ENCODE measurements around the gene CLNS1A.

CLNS1A gene

GRCh38 chr11:77669848-77670511, 32.4 kb upstream of the CLNS1A start:
- H3K9me3 ChIP-seq (replicated peaks in 1 of 2; ENCODE audit: control insufficient read depth in 2 of 2, insufficient read depth in 1 of 2, low read depth in 1 of 2, low read length in 2 of 2), result no peaks in the 10 kb centered on the region

GRCh38 chr11:77668760-77669159, 31.2 kb upstream of the CLNS1A start:
- H4K8ac ChIP-seq (ENCODE audit: low read depth, low read length), result no peak overlapping the region
- no peak overlapping the region for H3K4me2 ChIP-seq (ENCODE audit: insufficient read depth, low read length, poor library complexity, severe bottlenecking)
- peaks cover 29 to 96% of the 10 kb centered on the region in 2 donors for H3K36me3 ChIP-seq (replicated peaks in 1 of 2; ENCODE audit: control insufficient read depth in 2 of 2, insufficient read depth in 2 of 2, low read length in 2 of 2)
- no peak overlapping the region for H4K91ac ChIP-seq (ENCODE audit: low read depth, low read length, poor library complexity)
- no peaks in the 10 kb centered on the region for H3K79me1 ChIP-seq (ENCODE audit: low read depth, low read length)
- H3K9me3 ChIP-seq (replicated peaks in 1 of 2; ENCODE audit: control insufficient read depth in 2 of 2, insufficient read depth in 1 of 2, low read depth in 1 of 2, low read length in 2 of 2), result no peaks in the 10 kb centered on the region
- H2AFZ ChIP-seq (ENCODE audit: low read length), result no peak overlapping the region
- H3K4me1 ChIP-seq (ENCODE audit: control insufficient read depth in 2 of 2, insufficient read depth in 1 of 2, low read depth in 1 of 2, low read length in 2 of 2), result no peaks in the 10 kb centered on the region
- no peak overlapping the region for H2BK120ac ChIP-seq (ENCODE audit: low read depth, low read length)
- no peak overlapping the region for H2BK15ac ChIP-seq (ENCODE audit: low read length)
- H3K27ac ChIP-seq (replicated peaks; ENCODE audit: low read length), result no peak overlapping the region
- no peak overlapping the region for H2BK12ac ChIP-seq (ENCODE audit: low read length)
- H3K27me3 ChIP-seq (ENCODE audit: control insufficient read depth in 3 of 3, insufficient read depth in 3 of 3, low read depth in 1 of 3, low read length in 3 of 3), result no peaks in the 10 kb centered on the region
- H3K18ac ChIP-seq (ENCODE audit: low read length), result no peak overlapping the region
- WGBS, 2 donors (ENCODE audit: extremely low coverage in 2 of 2, insufficient read length in 2 of 2, insufficient replicate concordance in 1 of 2), result no CpG with 5 or more reads among the region's 3 CpGs
- no peak overlapping the region for H3K14ac ChIP-seq (ENCODE audit: low read length)
- H3K4me3 ChIP-seq (ENCODE audit: low read length in 2 of 2), result no peak overlapping the region
- H2AK5ac ChIP-seq (ENCODE audit: low read depth, low read length), result no peak overlapping the region
- H2BK5ac ChIP-seq (ENCODE audit: low read length), result no peak overlapping the region
- no peak overlapping the region for H3K9ac ChIP-seq (ENCODE audit: low read depth, low read length, poor library complexity)
- no peak overlapping the region for H3K4ac ChIP-seq (ENCODE audit: low read length)
- no peak for DNase-seq (ENCODE audit: low spot score)
- no peak overlapping the region for H3K23ac ChIP-seq (ENCODE audit: low read depth, low read length, poor library complexity)

More at GRCh38 chr11:77669848-77670511, 32.4 kb upstream of the CLNS1A start:
- H2AK5ac ChIP-seq (ENCODE audit: low read depth, low read length), result no peak overlapping the region
- no peak overlapping the region for H3K14ac ChIP-seq (ENCODE audit: low read length)
- no peaks in the 10 kb centered on the region for H3K79me1 ChIP-seq (ENCODE audit: low read depth, low read length)
- H2BK5ac ChIP-seq (ENCODE audit: low read length), result no peak overlapping the region
- H3K4ac ChIP-seq (ENCODE audit: low read length), result no peak overlapping the region
- no CpG with 5 or more reads among the region's 2 CpGs for WGBS, 2 donors (ENCODE audit: extremely low coverage in 2 of 2, insufficient read length in 2 of 2, insufficient replicate concordance in 1 of 2)
- H2AFZ ChIP-seq (ENCODE audit: low read length), result no peak overlapping the region
- H3K18ac ChIP-seq (ENCODE audit: low read length), result no peak overlapping the region
- H3K27ac ChIP-seq (replicated peaks; ENCODE audit: low read length), result no peak overlapping the region
- no peaks in the 10 kb centered on the region for H3K4me1 ChIP-seq (ENCODE audit: control insufficient read depth in 2 of 2, insufficient read depth in 1 of 2, low read depth in 1 of 2, low read length in 2 of 2)
- no peak overlapping the region for H4K8ac ChIP-seq (ENCODE audit: low read depth, low read length)
- H3K4me2 ChIP-seq (ENCODE audit: insufficient read depth, low read length, poor library complexity, severe bottlenecking), result no peak overlapping the region
- no peak overlapping the region for H2BK120ac ChIP-seq (ENCODE audit: low read depth, low read length)
- no peak for DNase-seq (ENCODE audit: low spot score)
- peaks cover 34 to 96% of the 10 kb centered on the region in 2 donors for H3K36me3 ChIP-seq (replicated peaks in 1 of 2; ENCODE audit: control insufficient read depth in 2 of 2, insufficient read depth in 2 of 2, low read length in 2 of 2)
- H4K91ac ChIP-seq (ENCODE audit: low read depth, low read length, poor library complexity), result no peak overlapping the region
- H2BK12ac ChIP-seq (ENCODE audit: low read length), result no peak overlapping the region
- no peak overlapping the region for H3K4me3 ChIP-seq (ENCODE audit: low read length in 2 of 2)
- no peaks in the 10 kb centered on the region for H3K27me3 ChIP-seq (ENCODE audit: control insufficient read depth in 3 of 3, insufficient read depth in 3 of 3, low read depth in 1 of 3, low read length in 3 of 3)
- no peak overlapping the region for H3K9ac ChIP-seq (ENCODE audit: low read depth, low read length, poor library complexity)
- no peak overlapping the region for H2BK15ac ChIP-seq (ENCODE audit: low read length)
- no peak overlapping the region for H3K23ac ChIP-seq (ENCODE audit: low read depth, low read length, poor library complexity)

- no peak overlapping the region for H2BK5ac ChIP-seq (ENCODE audit: low read length)
- H3K79me1 ChIP-seq (ENCODE audit: low read depth, low read length), result no peaks in the 10 kb centered on the region
- no peak overlapping the region for H2AFZ ChIP-seq (ENCODE audit: low read length)
- H3K9me3 ChIP-seq (replicated peaks in 1 of 2; ENCODE audit: control insufficient read depth in 2 of 2, insufficient read depth in 1 of 2, low read depth in 1 of 2, low read length in 2 of 2), result no peaks in the 10 kb centered on the region
- H3K14ac ChIP-seq (ENCODE audit: low read length), result no peak overlapping the region
- H4K8ac ChIP-seq (ENCODE audit: low read depth, low read length), result no peak overlapping the region
- H2AK5ac ChIP-seq (ENCODE audit: low read depth, low read length), result no peak overlapping the region
- no peak overlapping the region for H3K23ac ChIP-seq (ENCODE audit: low read depth, low read length, poor library complexity)
- no peak overlapping the region for H3K9ac ChIP-seq (ENCODE audit: low read depth, low read length, poor library complexity)
- H3K4me3 ChIP-seq (ENCODE audit: low read length in 2 of 2), result no peak overlapping the region
- H3K18ac ChIP-seq (ENCODE audit: low read length), result no peak overlapping the region
- no CpG with 5 or more reads among the region's 7 CpGs for WGBS, 2 donors (ENCODE audit: extremely low coverage in 2 of 2, insufficient read length in 2 of 2, insufficient replicate concordance in 1 of 2)
- H3K36me3 ChIP-seq (replicated peaks in 1 of 2; ENCODE audit: control insufficient read depth in 2 of 2, insufficient read depth in 2 of 2, low read length in 2 of 2), result peaks cover 22 to 76% of the 10 kb centered on the region in 2 donors
- no peaks in the 10 kb centered on the region for H3K4me1 ChIP-seq (ENCODE audit: control insufficient read depth in 2 of 2, insufficient read depth in 1 of 2, low read depth in 1 of 2, low read length in 2 of 2)
- no peak overlapping the region for H3K4ac ChIP-seq (ENCODE audit: low read length)
- H3K27me3 ChIP-seq (ENCODE audit: control insufficient read depth in 3 of 3, insufficient read depth in 3 of 3, low read depth in 1 of 3, low read length in 3 of 3), result no peaks in the 10 kb centered on the region
- H3K27ac ChIP-seq (replicated peaks; ENCODE audit: low read length), result no peak overlapping the region
- no peak overlapping the region for H2BK15ac ChIP-seq (ENCODE audit: low read length)
- no peak overlapping the region for H4K91ac ChIP-seq (ENCODE audit: low read depth, low read length, poor library complexity)
- no peak for DNase-seq (ENCODE audit: low spot score)
- H2BK120ac ChIP-seq (ENCODE audit: low read depth, low read length), result no peak overlapping the region
- no peak overlapping the region for H2BK12ac ChIP-seq (ENCODE audit: low read length)
- no peak overlapping the region for H3K4me2 ChIP-seq (ENCODE audit: insufficient read depth, low read length, poor library complexity, severe bottlenecking)
These were observed 27.8 kb upstream of the CLNS1A start for GRCh38 chr11:77665240-77665965.

- no peaks in the 10 kb centered on the region for H3K79me1 ChIP-seq (ENCODE audit: low read depth, low read length)
- H3K4me2 ChIP-seq (ENCODE audit: insufficient read depth, low read length, poor library complexity, severe bottlenecking), result no peak overlapping the region
- no peak overlapping the region for H2AFZ ChIP-seq (ENCODE audit: low read length)
- no peak overlapping the region for H3K14ac ChIP-seq (ENCODE audit: low read length)
- H4K91ac ChIP-seq (ENCODE audit: low read depth, low read length, poor library complexity), result no peak overlapping the region
- no peak overlapping the region for H2BK12ac ChIP-seq (ENCODE audit: low read length)
- H3K4me3 ChIP-seq (ENCODE audit: low read length in 2 of 2), result no peak overlapping the region
- H2BK5ac ChIP-seq (ENCODE audit: low read length), result no peak overlapping the region
- H2BK120ac ChIP-seq (ENCODE audit: low read depth, low read length), result no peak overlapping the region
- H2BK15ac ChIP-seq (ENCODE audit: low read length), result no peak overlapping the region
- no peaks in the 10 kb centered on the region for H3K9me3 ChIP-seq (replicated peaks in 1 of 2; ENCODE audit: control insufficient read depth in 2 of 2, insufficient read depth in 1 of 2, low read depth in 1 of 2, low read length in 2 of 2)
- no peak overlapping the region for H3K9ac ChIP-seq (ENCODE audit: low read depth, low read length, poor library complexity)
- no peaks in the 10 kb centered on the region for H3K4me1 ChIP-seq (ENCODE audit: control insufficient read depth in 2 of 2, insufficient read depth in 1 of 2, low read depth in 1 of 2, low read length in 2 of 2)
- H3K23ac ChIP-seq (ENCODE audit: low read depth, low read length, poor library complexity), result no peak overlapping the region
- no peak overlapping the region for H3K4ac ChIP-seq (ENCODE audit: low read length)
- no peak overlapping the region for H4K8ac ChIP-seq (ENCODE audit: low read depth, low read length)
- no peak for DNase-seq (ENCODE audit: low spot score)
- H3K27ac ChIP-seq (replicated peaks; ENCODE audit: low read length), result no peak overlapping the region
- H3K27me3 ChIP-seq (ENCODE audit: control insufficient read depth in 3 of 3, insufficient read depth in 3 of 3, low read depth in 1 of 3, low read length in 3 of 3), result no peaks in the 10 kb centered on the region
- H3K36me3 ChIP-seq (replicated peaks in 1 of 2; ENCODE audit: control insufficient read depth in 2 of 2, insufficient read depth in 2 of 2, low read length in 2 of 2), result peaks cover 0 to 39% of the 10 kb centered on the region in 2 donors
- H2AK5ac ChIP-seq (ENCODE audit: low read depth, low read length), result no peak overlapping the region
- no peak overlapping the region for H3K18ac ChIP-seq (ENCODE audit: low read length)
- WGBS, 2 donors (ENCODE audit: extremely low coverage in 2 of 2, insufficient read length in 2 of 2, insufficient replicate concordance in 1 of 2), result no CpG with 5 or more reads among the region's 3 CpGs
These were observed 24.1 kb upstream of the CLNS1A start for GRCh38 chr11:77661670-77662069.

All from neuronal stem cell (in vitro differentiated cells).